K562 (cell line): Measurements from ENCODE around the gene PRKAR2B. TPM values are rescaled to one million over a fixed set of nuclear protein-coding genes. Genes with fewer than 3 reads are reported as not detected.
A peak's percentile ranks its signal among the peaks of the same experiment; 100 is the strongest.

Experiments used
- ARID1B ChIP-seq: fragments of 450-650 bp; IDR thresholded peaks from 2 replicates; pipeline ENCODE4 v1.6.1; 2016; ENCODE audit warnings: antibody characterized with exemption, mild to moderate bottlenecking, inconsistent platforms
- BCL6 ChIP-seq: fragments of 250-450 bp; sonication (Bioruptor Pico); IDR thresholded peaks from 2 replicates; pipeline ENCODE4 v1.4.0; 2020
- CBFA2T3 ChIP-seq: fragments of 450-650 bp; IDR thresholded peaks from 2 replicates; pipeline ENCODE4 v1.6.1; 2017
- CCAR2 ChIP-seq: fragments of 200-400 bp; formaldehyde crosslinking; IDR thresholded peaks from 2 replicates; pipeline ENCODE4 v1.6.1; 2017; ENCODE audit warnings: mild to moderate bottlenecking, low read depth, low read length
- CHCHD3 ChIP-seq: fragments of 250-450 bp; sonication (Bioruptor Pico); IDR thresholded peaks from 2 replicates; pipeline ENCODE4 v2.1.2; 2022; ENCODE audit warnings: mild to moderate bottlenecking
- E2F4 ChIP-seq: sonication (generic); formaldehyde crosslinking; IDR thresholded peaks from 2 replicates; pipeline ENCODE4 v1.8.0; 2022; ENCODE audit warnings: mild to moderate bottlenecking, low read depth, missing genetic modification reagents
- MTF1 ChIP-seq: fragments of 250-450 bp; sonication (Bioruptor Pico); IDR thresholded peaks from 2 replicates; pipeline ENCODE4 v1.9.0; 2021; ENCODE audit warnings: moderate library complexity, mild to moderate bottlenecking, inconsistent platforms, borderline replicate concordance
- POLR3A ChIP-seq: IDR thresholded peaks from 2 replicates; pipeline ENCODE4 v1.6.1; 2011; ENCODE audit warnings: borderline replicate concordance, mild to moderate bottlenecking, moderate library complexity; ENCODE audit not compliant: insufficient read length, insufficient read depth; ENCODE audit errors: extremely low read depth
- SP1 ChIP-seq: sonication (generic); formaldehyde crosslinking; IDR thresholded peaks from 2 replicates; pipeline ENCODE4 v1.8.1; 2022; ENCODE audit warnings: mild to moderate bottlenecking, missing genetic modification reagents
- ZKSCAN8 ChIP-seq: fragments of 200-800 bp; sonication (Bioruptor generic); IDR thresholded peaks from 2 replicates; pipeline ENCODE4 v1.6.1; 2016; ENCODE audit warnings: missing genetic modification characterization, missing compliant biosample characterization
- ZNF24 ChIP-seq: fragments of 450-650 bp; IDR thresholded peaks from 2 replicates; pipeline ENCODE4 v1.6.1; 2016
- polyA plus RNA-seq, 8 experiments: library from polyadenylated mRNA; depleted of rRNA in 4 of 8; stranded (reverse) in 5 of 8; unstranded in 3 of 8; fragments of >200 nt; fragmentation: Nextera tagmentation in 2 of 8; fragmentation: Illumina TruSeq in 1 of 8; extraction: Ambion mirVana in 2 of 8; extraction: Trizol in 1 of 8; gene quantifications; 2 replicates each; pipeline versions ENCODE4 v1.2.1 to v1.2.3, GENCODE V29; 2011 to 2014; ENCODE audit warnings: inconsistent platforms in 1 of 8, missing spikeins in 1 of 8
- total RNA-seq, 7 experiments: library from RNA; depleted of rRNA in 6 of 7; stranded (reverse); fragments of >200 nt in 6 of 7; fragmentation: Illumina TruSeq in 2 of 7; extraction: Trizol in 2 of 7; gene quantifications; 2 replicates each; pipeline versions ENCODE4 v1.2.1 to v1.2.3, GENCODE V29; 2011 to 2021; ENCODE audit warnings: low replicate concordance in 1 of 7
- TF ChIP-seq, protein P1 (sequence below): fragments of 450-650 bp; IDR thresholded peaks from 2 replicates; pipeline ENCODE4 v1.6.1; 2017; ENCODE audit warnings: antibody characterized with exemption, mild to moderate bottlenecking

PRKAR2B gene
- total and polyA plus RNA-seq, 9 of the 15 experiments (the other 6 are each of a cell fraction or from before 2014, with no cell fraction given) = 59.0 to 173 (median 129) TPM

GRCh38 chr7:107115762-107116540 is 71.4 kb downstream of the PRKAR2B start (continued):
- TF ChIP-seq, protein P1, sequence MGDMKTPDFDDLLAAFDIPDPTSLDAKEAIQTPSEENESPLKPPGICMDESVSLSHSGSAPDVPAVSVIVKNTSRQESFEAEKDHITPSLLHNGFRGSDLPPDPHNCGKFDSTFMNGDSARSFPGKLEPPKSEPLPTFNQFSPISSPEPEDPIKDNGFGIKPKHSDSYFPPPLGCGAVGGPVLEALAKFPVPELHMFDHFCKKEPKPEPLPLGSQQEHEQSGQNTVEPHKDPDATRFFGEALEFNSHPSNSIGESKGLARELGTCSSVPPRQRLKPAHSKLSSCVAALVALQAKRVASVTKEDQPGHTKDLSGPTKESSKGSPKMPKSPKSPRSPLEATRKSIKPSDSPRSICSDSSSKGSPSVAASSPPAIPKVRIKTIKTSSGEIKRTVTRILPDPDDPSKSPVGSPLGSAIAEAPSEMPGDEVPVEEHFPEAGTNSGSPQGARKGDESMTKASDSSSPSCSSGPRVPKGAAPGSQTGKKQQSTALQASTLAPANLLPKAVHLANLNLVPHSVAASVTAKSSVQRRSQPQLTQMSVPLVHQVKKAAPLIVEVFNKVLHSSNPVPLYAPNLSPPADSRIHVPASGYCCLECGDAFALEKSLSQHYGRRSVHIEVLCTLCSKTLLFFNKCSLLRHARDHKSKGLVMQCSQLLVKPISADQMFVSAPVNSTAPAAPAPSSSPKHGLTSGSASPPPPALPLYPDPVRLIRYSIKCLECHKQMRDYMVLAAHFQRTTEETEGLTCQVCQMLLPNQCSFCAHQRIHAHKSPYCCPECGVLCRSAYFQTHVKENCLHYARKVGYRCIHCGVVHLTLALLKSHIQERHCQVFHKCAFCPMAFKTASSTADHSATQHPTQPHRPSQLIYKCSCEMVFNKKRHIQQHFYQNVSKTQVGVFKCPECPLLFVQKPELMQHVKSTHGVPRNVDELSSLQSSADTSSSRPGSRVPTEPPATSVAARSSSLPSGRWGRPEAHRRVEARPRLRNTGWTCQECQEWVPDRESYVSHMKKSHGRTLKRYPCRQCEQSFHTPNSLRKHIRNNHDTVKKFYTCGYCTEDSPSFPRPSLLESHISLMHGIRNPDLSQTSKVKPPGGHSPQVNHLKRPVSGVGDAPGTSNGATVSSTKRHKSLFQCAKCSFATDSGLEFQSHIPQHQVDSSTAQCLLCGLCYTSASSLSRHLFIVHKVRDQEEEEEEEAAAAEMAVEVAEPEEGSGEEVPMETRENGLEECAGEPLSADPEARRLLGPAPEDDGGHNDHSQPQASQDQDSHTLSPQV = no peak
- no peak for TF ChIP-seq E2F4 (CRISPR knock-in tag)
- TF ChIP-seq BCL6 (CRISPR knock-in tag) = no peak
- no peak for TF ChIP-seq CHCHD3 (CRISPR knock-in tag)
- TF ChIP-seq ZKSCAN8 (CRISPR knock-in tag) = no peak
- peak; percentile 70 for TF ChIP-seq CBFA2T3
- TF ChIP-seq SP1 = no peak
- TF ChIP-seq MTF1 (CRISPR knock-in tag) = no peak
- 0 out of 2 replicates have a peak, but pooled peaks have one; percentile 12 for TF ChIP-seq ZNF24
- TF ChIP-seq ARID1B = peak; percentile 73
- no peak for TF ChIP-seq POLR3A
- no peak for TF ChIP-seq CCAR2
